ENCODE data around the gene GCSAM. TPM values are rescaled to one million over a fixed set of nuclear protein-coding genes. Genes with fewer than 3 reads are reported as not detected.

Gene GCSAM
- total and polyA plus RNA-seq, 2 donors (not counting 1 experiment from before 2014, with no cell fraction given), result 14.9 to 24.6 TPM

- 100% methylated on average over 1 of the region's 2 CpGs for WGBS (ENCODE audit: insufficient coverage)
- H3K27me3 Mint-ChIP-seq, result peaks cover 3% of the 10 kb centered on the region
- CTCF ChIA-PET, result no interaction called here
Measured at GRCh38 chr3:112170046-112170445, 37.0 kb upstream of the GCSAM start.

DNA sequence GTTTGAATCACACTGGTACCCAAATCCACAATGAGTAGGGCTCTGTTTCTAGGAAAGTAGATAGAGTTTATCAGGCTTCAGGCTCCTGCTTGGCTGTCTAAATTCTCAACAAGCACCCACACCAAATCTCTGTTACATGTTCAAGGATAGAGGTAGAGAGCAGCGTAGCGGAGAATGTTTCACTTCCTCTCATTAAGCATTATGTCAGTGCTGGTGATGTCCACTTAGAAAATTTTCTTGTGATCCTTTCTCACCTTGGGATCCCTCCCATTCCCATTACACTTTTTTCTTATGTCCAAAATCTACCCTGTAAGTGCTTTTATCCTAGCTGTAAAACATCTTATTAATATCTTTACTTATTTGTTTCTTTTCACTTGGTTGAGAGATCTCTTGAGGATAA lies 34.7 kb upstream of the GCSAM start:
- DNase-seq (peak; percentile 47), ATAC-seq (ENCODE audit: low read depth) (peak; percentile 63)
- no peaks in the 10 kb centered on the region for H3K79me2 ChIP-seq (ENCODE audit: control insufficient read depth, insufficient read depth, low read length)
- peaks cover 0 to 6% (median 0%) of the 10 kb centered on the region in 3 donors for H3K9me3 ChIP-seq (ENCODE audit: control extremely low read depth in 1 of 3, control insufficient read depth in 2 of 3, insufficient read depth in 1 of 3, low read length in 2 of 3)
- H3K4me2 ChIP-seq (replicated peaks; ENCODE audit: low read depth, low read length, poor library complexity, severe bottlenecking), result no peak overlapping the region
- WGBS (ENCODE audit: insufficient coverage), result no CpG with 5 or more reads among the region's 2 CpGs
- Mint-ChIP-seq H3K27me3 (peaks cover 3% of the 10 kb centered on the region), H3K9me3 (ENCODE audit: insufficient read depth) (peaks cover 2% of the 10 kb centered on the region), H3K4me1 (peaks cover 10% of the 10 kb centered on the region), H3K4me3 (no peak overlapping the region), H3K27ac (no peak overlapping the region)
- H3K9ac ChIP-seq (ENCODE audit: low read length), result no peak overlapping the region
- no peaks in the 10 kb centered on the region for H3K36me3 ChIP-seq (replicated peaks in 1 of 2; ENCODE audit: control extremely low read depth in 1 of 2, control insufficient read depth in 1 of 2, extremely low read depth in 1 of 2, insufficient read depth in 2 of 2, low read length in 1 of 2)
- no peak overlapping the region for H3K27ac ChIP-seq (ENCODE audit: low read length in 2 of 2)
- H2AFZ ChIP-seq (ENCODE audit: insufficient read depth, low read depth, low read length, poor library complexity, severe bottlenecking), result no peak overlapping the region
- H3K4me3 ChIP-seq (ENCODE audit: control extremely low read depth in 1 of 5, extremely low read depth in 1 of 5, insufficient read depth in 1 of 5, low read depth in 2 of 5, low read length in 4 of 5), result no peak overlapping the region
- H3K27me3 ChIP-seq (replicated peaks in 1 of 4; ENCODE audit: control extremely low read depth in 1 of 4, control insufficient read depth in 3 of 4, insufficient read depth in 4 of 4, low read length in 3 of 4), result no peaks in the 10 kb centered on the region
- peaks cover 0 to 4% of the 10 kb centered on the region in 2 donors for H3K4me1 ChIP-seq (ENCODE audit: control insufficient read depth in 2 of 2, insufficient read depth in 2 of 2, low read length in 2 of 2)
- ChIA-PET POLR2A (no interaction called here), CTCF (interaction anchor here (1.3 kb wide), 1 partner anchor 56 kb away, joined by 5 read pairs; no protein-coding TSS in a partner anchor)
- TF ChIP-seq EZH2 (IDR thresholded peaks at IDR 0.05; ENCODE audit: borderline replicate concordance, insufficient read depth, low read depth, low read length, poor library complexity, severe bottlenecking), result no peak
- TF ChIP-seq, protein P1, sequence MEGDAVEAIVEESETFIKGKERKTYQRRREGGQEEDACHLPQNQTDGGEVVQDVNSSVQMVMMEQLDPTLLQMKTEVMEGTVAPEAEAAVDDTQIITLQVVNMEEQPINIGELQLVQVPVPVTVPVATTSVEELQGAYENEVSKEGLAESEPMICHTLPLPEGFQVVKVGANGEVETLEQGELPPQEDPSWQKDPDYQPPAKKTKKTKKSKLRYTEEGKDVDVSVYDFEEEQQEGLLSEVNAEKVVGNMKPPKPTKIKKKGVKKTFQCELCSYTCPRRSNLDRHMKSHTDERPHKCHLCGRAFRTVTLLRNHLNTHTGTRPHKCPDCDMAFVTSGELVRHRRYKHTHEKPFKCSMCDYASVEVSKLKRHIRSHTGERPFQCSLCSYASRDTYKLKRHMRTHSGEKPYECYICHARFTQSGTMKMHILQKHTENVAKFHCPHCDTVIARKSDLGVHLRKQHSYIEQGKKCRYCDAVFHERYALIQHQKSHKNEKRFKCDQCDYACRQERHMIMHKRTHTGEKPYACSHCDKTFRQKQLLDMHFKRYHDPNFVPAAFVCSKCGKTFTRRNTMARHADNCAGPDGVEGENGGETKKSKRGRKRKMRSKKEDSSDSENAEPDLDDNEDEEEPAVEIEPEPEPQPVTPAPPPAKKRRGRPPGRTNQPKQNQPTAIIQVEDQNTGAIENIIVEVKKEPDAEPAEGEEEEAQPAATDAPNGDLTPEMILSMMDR (IDR thresholded peaks at IDR 0.05), result no peak
- intact Hi-C loops (cut with micrococcal nuclease), result loop anchor here (5.0 kb wide), 1 partner anchor 55 kb away; no protein-coding TSS in a partner anchor
- no peaks in the 10 kb centered on the region for H4K20me1 ChIP-seq (ENCODE audit: control insufficient read depth, insufficient read depth, low read length, poor library complexity, severe bottlenecking)

More at GRCh38 chr3:112170046-112170445, 37.0 kb upstream of the GCSAM start:
- Histone ChIP-seq H3K4me1 (ENCODE audit: control insufficient read depth in 2 of 2, insufficient read depth in 2 of 2, low read length in 2 of 2) (peaks cover 0 to 4% of the 10 kb centered on the region in 2 donors), H2AFZ (ENCODE audit: insufficient read depth, low read depth, low read length, poor library complexity, severe bottlenecking) (no peak overlapping the region), H4K20me1 (ENCODE audit: control insufficient read depth, insufficient read depth, low read length, poor library complexity, severe bottlenecking) (no peaks in the 10 kb centered on the region), H3K4me3 (ENCODE audit: control extremely low read depth in 1 of 5, extremely low read depth in 1 of 5, insufficient read depth in 1 of 5, low read depth in 2 of 5, low read length in 4 of 5) (no peak overlapping the region), H3K79me2 (ENCODE audit: control insufficient read depth, insufficient read depth, low read length) (no peaks in the 10 kb centered on the region), H3K27ac (ENCODE audit: low read length in 2 of 2) (no peak overlapping the region), H3K9me3 (ENCODE audit: control extremely low read depth in 1 of 3, control insufficient read depth in 2 of 3, insufficient read depth in 1 of 3, low read length in 2 of 3) (peaks cover 0 to 11% (median 0%) of the 10 kb centered on the region in 3 donors), H3K27me3 (replicated peaks in 1 of 4; ENCODE audit: control extremely low read depth in 1 of 4, control insufficient read depth in 3 of 4, insufficient read depth in 4 of 4, low read length in 3 of 4) (no peaks in the 10 kb centered on the region), H3K36me3 (replicated peaks in 1 of 2; ENCODE audit: control extremely low read depth in 1 of 2, control insufficient read depth in 1 of 2, extremely low read depth in 1 of 2, insufficient read depth in 2 of 2, low read length in 1 of 2) (no peaks in the 10 kb centered on the region), H3K4me2 (replicated peaks; ENCODE audit: low read depth, low read length, poor library complexity, severe bottlenecking) (no peak overlapping the region), H3K9ac (ENCODE audit: low read length) (no peak overlapping the region)
- Mint-ChIP-seq H3K4me3 (no peak overlapping the region), H3K4me1 (peaks cover 10% of the 10 kb centered on the region), H3K9me3 (ENCODE audit: insufficient read depth) (peaks cover 4% of the 10 kb centered on the region), H3K27ac (no peak overlapping the region)
- ATAC-seq (ENCODE audit: low read depth), result no peak
- POLR2A ChIA-PET, result no interaction called here
- intact Hi-C loops (cut with micrococcal nuclease), result no loop called here
- no peak for DNase-seq
- TF ChIP-seq, protein P1 (IDR thresholded peaks at IDR 0.05), result no peak
- no peak for TF ChIP-seq EZH2 (IDR thresholded peaks at IDR 0.05; ENCODE audit: borderline replicate concordance, insufficient read depth, low read depth, low read length, poor library complexity, severe bottlenecking)

Data from B cell (primary cell).